Fibroblast of mammary gland (primary cell): ENCODE measurements around the gene ID3.
A peak's percentile ranks its signal among the peaks of the same experiment; 100 is the strongest.

Experiments used
- DNase-seq: peaks from one replicate; pipeline ENCODE4 v3.0.0-alpha.2; 2010; ENCODE audit warnings: low read depth
- H3K4me3 ChIP-seq: 2 replicates; pipeline ENCODE4 v1.5.1; 2011; ENCODE audit warnings: low read depth, mild to moderate bottlenecking, low read length, moderate library complexity; ENCODE audit not compliant: control insufficient read depth
- CTCF ChIP-seq: conservative IDR thresholded peaks from 2 replicates; pipeline ENCODE4 v1.5.1; 2011; ENCODE audit warnings: low read depth, low read length, inconsistent platforms; ENCODE audit not compliant: control insufficient read depth, insufficient read depth

The ID3 gene

GRCh38 chr1:23593042-23593521, 33.8 kb upstream of the ID3 start:
- no peak for TF ChIP-seq CTCF
- no peak overlapping the region for H3K4me3 ChIP-seq
- DNase-seq, result no peak

GRCh38 chr1:23592209-23592892, 33.0 kb upstream of the ID3 start:
- no peak for TF ChIP-seq CTCF

GRCh38 chr1:23591460-23592208, 32.3 kb upstream of the ID3 start:
- no peak for TF ChIP-seq CTCF
- no peak overlapping the region for H3K4me3 ChIP-seq
- no peak for DNase-seq

More at GRCh38 chr1:23592209-23592892, 33.0 kb upstream of the ID3 start:
- H3K4me3 ChIP-seq, result no peak overlapping the region
- no peak for DNase-seq

GRCh38 chr1:23590058-23590783, 30.9 kb upstream of the ID3 start:
- TF ChIP-seq CTCF, result no peak
- DNase-seq, result peak; percentile 20
- H3K4me3 ChIP-seq, result no peak overlapping the region

GRCh38 chr1:23589585-23589986, 30.3 kb upstream of the ID3 start:
- DNase-seq, result no peak
- TF ChIP-seq CTCF, result no peak

GRCh38 chr1:23588749-23589548, 29.6 kb upstream of the ID3 start:
- DNase-seq, result peak; percentile 21
- no peak for TF ChIP-seq CTCF
- no peak overlapping the region for H3K4me3 ChIP-seq

More at GRCh38 chr1:23589585-23589986, 30.3 kb upstream of the ID3 start:
- no peak overlapping the region for H3K4me3 ChIP-seq
